Peyer's patch (tissue), 4 donors: Measurements from ENCODE around the gene MBD2.

ENCODE experiments used
- POLR2A ChIP-seq, 2 donors: fragments of 450-650 bp; IDR thresholded peaks; one replicate each; pipeline ENCODE4 v1.5.1; 2017; ENCODE audit warnings: antibody characterized with exemption in 2 of 2, mild to moderate bottlenecking in 2 of 2, moderate library complexity in 2 of 2
- TF ChIP-seq, protein P1 (sequence below), 6 experiments: fragments of 450-650 bp in 4 of 6; fragments of 200-600 bp in 2 of 6; sonication (generic) in 1 of 6; IDR thresholded peaks; one replicate each; pipeline ENCODE4 v1.5.1; 2017 to 2019; ENCODE audit warnings: antibody characterized with exemption in 6 of 6, mild to moderate bottlenecking in 3 of 6, moderate library complexity in 1 of 6

DNA sequence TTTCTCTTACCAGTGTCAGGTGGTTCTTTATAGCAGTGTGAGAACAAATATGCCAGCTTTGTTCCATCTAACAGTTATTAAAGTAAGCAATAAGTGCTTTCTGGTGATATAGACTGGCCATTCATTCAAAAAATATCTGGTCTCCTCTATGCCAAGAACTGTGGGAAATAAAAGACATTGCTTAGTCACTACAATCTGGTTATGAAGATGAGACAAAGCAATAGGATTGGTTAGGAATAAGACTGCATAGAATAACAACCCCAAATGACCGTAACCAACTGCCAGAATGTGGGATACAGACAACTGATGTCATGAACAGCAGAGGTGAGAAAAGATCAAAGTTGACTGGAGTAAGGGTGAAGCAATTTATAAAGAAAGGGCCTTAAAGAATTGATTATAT is 83.8 kb downstream of the MBD2 start:
- TF ChIP-seq, protein P1, sequence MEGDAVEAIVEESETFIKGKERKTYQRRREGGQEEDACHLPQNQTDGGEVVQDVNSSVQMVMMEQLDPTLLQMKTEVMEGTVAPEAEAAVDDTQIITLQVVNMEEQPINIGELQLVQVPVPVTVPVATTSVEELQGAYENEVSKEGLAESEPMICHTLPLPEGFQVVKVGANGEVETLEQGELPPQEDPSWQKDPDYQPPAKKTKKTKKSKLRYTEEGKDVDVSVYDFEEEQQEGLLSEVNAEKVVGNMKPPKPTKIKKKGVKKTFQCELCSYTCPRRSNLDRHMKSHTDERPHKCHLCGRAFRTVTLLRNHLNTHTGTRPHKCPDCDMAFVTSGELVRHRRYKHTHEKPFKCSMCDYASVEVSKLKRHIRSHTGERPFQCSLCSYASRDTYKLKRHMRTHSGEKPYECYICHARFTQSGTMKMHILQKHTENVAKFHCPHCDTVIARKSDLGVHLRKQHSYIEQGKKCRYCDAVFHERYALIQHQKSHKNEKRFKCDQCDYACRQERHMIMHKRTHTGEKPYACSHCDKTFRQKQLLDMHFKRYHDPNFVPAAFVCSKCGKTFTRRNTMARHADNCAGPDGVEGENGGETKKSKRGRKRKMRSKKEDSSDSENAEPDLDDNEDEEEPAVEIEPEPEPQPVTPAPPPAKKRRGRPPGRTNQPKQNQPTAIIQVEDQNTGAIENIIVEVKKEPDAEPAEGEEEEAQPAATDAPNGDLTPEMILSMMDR (IDR thresholded peaks at IDR 0.05): no peak
- TF ChIP-seq POLR2A (IDR thresholded peaks at IDR 0.05): no peak
